GM21423 (cell line): ENCODE measurements around the gene POMP.
A peak's percentile ranks its signal among the peaks of the same experiment; 100 is the strongest.
"Not testable (repeated sequence)": the region's sequence is repeated elsewhere in the genome, so short reads cannot be mapped to it uniquely, and the experiment has no call there.

Experiments used
- ATAC-seq: cut with Tn5 transposase; IDR thresholded peaks from one replicate; pipeline ENCODE4 v1.9.1; 2021; ENCODE audit warnings: mild to moderate bottlenecking, moderate library complexity; ENCODE audit not compliant: unreplicated experiment

Gene POMP

DNA sequence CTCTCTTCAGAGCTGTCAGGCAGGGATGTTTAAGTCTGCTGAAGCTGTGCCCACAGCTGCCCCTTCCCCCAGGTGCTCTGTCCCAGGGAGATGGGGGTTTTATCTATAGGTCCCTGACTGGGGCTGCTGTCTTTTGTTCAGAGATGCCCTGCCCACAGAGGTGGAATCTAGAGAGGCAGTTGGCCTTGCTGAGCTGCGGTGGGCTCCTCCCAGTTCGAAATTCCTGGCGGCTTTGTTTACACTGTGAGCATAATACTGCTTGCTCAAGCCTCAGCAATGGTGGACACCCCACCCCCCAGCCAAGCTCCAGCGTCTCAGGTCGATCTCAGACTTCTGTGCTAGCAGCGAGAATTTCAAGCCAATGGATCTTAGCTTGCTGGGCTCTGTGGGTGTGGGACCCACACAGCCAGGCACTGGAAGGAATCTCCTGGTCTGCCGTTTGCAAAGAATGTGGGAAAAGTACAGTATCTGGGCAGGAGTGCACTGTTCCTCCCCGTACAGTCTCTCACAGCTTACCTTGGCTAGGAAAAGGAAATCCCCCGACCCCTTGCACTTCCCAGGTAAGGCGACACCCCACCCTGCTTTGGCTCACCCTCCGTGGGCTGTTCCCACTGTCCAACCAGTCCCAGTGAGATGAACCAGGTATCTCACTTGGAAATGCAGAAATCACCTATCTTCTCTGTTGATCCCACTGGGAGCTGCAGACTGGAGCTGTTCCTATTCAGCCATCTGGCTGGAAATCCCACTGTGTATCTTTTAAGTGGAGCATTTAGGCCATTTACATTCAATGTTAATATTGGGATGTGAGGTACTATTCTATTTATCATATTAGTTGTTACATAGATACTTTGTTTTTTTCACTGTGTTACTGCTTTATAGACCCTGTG is 34.9 kb downstream of the POMP start:
- ATAC-seq, result not testable (repeated sequence)

GRCh38 chr13:28697441-28697840 is 38.5 kb downstream of the POMP start:
- ATAC-seq, result no peak

DNA sequence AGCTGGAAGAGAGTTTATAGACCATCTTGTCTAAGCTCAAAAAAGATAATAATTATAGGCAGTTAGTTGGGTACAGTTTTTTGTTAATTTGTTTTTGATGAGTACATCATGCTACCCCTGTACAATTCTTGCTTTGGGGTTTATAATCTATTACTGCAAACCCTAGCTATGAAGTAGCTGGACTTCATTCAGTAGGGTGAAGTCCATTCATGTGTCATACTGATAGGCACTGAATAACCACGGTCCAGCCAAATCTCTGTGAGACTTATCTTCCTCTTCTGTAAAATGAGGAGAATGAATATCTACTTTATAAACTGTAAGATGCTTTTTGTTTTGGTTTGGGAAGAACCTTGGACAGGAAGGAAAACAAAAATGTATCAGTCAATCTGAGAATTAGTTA is 40.3 kb downstream of the POMP start:
- no peak for ATAC-seq

DNA sequence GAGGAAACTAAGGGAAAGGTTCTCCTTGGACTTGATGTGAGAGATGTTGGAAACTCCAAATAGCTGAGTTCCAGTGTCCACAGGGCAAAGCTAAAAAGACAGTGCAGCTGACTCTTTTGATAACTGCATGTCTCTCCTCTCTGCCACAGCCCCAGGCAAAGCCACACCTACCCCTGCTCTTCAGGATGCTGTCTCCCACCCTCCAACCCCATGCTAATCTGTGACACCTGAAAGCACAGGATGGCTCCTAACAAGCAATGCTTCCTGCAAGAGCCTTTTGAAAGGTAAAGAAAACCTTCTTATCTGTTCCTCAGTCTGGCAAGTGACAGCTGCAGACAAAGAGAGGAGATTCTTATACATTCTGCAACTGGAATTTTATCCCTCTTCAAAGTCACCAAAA is 45.4 kb downstream of the POMP start:
- ATAC-seq, result no peak

DNA sequence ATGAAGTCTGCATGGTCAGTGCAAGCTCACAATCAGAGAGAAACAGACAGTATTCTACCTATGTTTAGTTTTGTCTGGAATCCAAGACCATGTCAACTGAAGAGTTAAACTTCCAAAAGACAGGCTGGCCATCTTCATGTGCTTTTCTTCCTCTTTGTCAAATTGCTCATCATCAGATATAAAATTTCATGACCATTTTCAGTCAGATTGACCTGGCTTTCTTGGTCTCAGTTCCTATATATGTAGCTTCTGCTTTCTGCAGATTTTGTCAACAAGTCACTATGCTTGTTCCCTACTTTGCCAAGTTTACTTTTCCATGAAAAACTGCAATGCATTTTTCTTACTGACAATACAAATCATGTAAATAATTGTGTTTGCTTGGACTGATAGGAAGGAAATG is 46.0 kb downstream of the POMP start:
- no peak for ATAC-seq

- no peak for ATAC-seq
Observed at GRCh38 chr13:28705461-28706083, 46.6 kb downstream of the POMP start.

DNA sequence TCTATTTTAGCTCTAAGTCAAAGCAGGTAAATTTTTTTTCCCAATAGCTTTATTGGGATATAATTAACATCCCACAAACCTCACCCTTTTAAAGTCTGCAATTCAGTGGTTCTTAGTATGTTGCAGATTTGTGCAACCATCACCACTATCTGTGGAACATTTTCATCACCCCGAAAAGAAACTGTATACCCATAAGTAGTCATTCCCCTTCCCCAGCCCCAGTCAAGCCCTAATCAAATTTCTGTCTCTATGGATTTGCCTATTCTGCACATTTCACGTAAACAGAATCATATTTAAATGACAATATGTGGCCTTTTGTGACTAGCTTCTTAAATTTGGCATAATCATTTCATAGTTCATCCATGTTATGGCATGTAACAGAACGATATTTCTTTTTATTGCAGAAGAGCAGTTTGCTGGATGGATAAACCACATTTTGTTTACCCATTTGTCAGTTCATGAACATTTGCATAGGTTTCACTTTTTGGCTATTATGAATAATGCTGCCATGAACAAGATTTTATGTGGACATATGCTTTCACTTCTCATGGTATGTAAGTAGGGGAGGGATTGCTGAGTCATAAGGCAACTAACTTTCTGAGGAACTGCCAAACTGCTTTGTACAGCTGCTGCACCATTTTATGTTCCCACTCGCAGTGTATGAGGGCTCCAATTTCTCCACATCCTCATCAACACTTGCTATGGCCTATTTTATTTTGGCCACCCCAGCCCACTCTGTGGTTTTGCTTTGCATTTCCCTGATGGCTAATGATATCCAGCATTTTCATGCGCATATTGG is 48.9 kb downstream of the POMP start:
- peak; percentile 99 for ATAC-seq

DNA sequence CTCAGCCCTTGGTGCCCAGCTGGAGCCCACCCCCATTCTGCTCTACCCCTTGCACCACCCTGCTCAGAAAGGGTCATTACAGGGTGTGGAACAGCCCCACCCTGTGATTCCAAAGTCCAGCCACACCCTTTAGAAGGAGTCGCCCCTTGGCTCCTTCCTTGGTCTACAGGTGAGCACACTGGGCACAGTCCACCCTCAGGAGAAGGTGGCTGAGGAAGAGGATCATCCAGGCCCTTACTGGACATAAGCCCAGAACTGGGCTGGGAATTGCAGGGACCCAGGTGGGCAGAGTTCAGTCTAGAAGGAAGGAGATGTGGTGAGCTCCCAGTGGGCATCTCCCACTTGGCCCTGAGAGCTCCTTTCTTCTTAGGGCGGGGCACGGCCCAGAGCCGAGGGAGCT is 51.2 kb downstream of the POMP start:
- no peak for ATAC-seq

- no peak for ATAC-seq
Observed at GRCh38 chr13:28714651-28715050, 55.7 kb downstream of the POMP start.

DNA sequence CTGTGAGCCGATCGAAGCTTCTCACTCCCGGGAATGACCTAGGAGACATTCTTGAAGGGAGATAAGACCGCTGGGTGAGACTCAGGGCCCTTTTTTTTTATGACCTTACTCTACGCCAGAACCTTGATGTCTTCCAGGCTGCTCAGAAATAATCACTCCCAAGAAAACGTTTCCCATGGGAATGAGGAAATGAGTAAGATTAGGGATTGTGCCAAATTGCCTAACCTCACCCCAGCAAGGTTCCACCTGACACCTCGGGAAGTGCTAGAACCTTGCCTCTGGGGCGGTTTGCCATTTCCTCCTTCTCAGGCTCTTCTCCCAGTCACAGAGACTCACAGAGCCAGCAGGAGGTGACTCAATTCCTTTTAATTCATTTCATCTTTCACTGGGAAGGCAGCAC is 57.6 kb downstream of the POMP start:
- ATAC-seq, result no peak

GRCh38 chr13:28717170-28717569 is 58.2 kb downstream of the POMP start:
- no peak for ATAC-seq

- no peak for ATAC-seq
Observed at GRCh38 chr13:28718196-28718542, 59.2 kb downstream of the POMP start.

DNA sequence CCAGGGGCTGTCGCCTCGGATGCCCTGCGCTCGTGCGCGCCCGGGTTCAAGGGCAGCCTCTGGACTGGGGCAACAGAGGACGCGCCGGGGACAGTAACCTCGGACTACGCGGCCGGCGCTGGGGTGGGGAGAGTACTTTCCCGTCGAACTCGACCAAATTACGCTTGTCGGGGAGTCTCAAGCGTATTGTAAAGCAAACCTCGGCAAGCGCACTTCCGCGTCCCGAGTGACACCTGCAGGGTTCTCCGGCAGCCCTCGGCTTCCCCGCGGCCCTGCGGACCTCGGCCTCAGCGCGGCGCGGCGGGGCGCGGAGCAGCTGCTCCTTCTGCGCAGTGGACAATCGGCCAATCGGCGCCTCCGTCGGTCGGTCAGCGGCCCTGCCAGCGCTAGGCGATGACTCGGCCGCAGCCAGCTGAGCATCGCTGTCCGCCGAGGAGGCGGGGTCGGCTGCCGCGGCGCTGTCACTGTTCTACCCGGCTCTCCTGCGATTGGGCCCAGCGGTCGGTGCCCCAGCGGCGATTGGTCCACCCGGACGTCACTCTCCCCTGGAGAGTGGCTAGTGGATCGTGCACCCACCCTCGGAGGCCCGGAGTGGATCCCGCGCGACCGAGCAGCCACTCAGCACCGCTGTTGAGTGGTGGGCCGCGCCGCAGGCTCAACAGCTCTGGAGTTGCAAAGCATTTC is 59.8 kb downstream of the POMP start, which contains the start of gene SLC46A3:
TSS of gene SLC46A3 (minus strand) at position 428 of the 684 bp plus-strand sequence. CDS start 972 bp downstream, outside the sequence.
- peak; percentile 99 for ATAC-seq

DNA sequence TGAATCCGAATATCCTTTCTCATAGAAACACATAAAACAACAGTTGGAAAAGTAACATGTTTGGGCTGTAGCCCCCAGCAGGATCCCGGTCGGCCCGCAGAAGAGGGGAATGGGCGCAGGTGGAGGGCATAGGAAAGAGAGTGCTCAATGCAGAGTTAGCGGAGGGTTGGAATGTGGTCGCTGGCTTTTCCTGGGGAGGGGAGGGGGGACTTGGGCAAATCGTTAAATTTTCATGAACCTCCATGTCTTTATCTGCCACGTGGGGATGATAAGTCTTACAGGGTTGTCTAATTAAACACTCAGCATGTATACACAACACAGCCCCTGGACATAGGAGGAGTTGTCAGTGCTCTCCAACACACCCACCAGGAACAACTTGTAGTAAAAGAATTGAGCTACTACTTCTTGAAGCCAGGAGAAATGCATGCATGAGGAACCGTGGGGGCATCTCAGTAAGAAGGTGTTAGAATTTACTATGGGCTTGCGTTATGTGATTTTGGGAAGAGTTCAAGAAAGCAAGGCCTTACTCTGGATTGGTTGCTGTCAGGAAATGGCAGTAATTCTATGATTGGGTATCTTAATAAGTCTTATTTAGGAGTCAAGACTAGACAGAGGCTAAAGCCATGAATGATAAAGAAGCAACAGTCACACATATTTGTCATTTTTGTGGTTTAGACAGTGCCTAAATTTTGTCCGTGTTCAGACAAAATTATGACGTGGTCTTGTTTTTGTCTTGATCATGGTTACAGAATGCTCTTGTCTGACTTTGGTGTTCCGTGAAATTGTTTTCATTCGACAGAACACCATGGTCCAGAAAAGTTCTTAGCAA is 60.5 kb downstream of the POMP start:
- ATAC-seq, result no peak

- no peak for ATAC-seq
Observed at GRCh38 chr13:28723806-28724205, 64.9 kb downstream of the POMP start.

GRCh38 chr13:28725046-28725610 is 66.2 kb downstream of the POMP start:
- ATAC-seq, result no peak
